Activated CD4-positive, alpha-beta T cell treated with anti-CD3 and anti-CD28 coated beads for 24 hours (primary cell): ENCODE data around the gene ATF5.

Source experiments
- DNase-seq, 2 donors: peaks; one replicate each; pipeline ENCODE4 v3.0.0-alpha.2; 2020; ENCODE audit warnings: low read depth in 2 of 2

Gene ATF5

DNA sequence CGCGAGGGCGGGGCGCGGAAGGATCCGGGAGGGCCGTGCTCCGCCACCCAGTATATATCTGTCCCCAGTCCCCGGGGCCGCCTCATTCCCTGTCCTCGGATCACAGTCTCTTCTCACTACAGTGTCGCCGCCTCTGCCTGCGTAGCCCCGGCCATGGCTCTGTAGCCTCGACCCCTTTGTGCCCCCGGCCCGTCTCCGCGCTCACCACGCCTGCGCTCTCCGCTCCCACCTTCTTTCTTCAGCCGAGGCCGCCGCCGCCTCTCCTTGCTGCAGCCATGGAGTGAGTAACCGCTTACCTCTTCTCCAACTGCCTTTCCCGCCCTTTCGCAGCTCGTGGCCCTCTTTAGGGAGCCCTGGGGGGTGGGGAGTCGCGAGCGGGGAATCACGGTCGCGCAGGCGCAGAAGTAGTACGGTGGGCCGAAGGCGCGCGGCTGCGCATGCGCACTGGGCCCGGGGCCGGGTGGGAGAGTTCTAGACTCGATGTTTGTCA, at the start of gene ATF5, which contains the start of gene NUP62:
Gene ATF5 (plus strand): TSS at position 85 of the 490 bp plus-strand sequence. CDS start 1,646 bp downstream, outside the sequence.
Gene NUP62 (minus strand): TSS at position 384 of the 490 bp plus-strand sequence. CDS start 19,697 bp downstream, outside the sequence.
- DNase-seq = peak; percentile 92 to 94

GRCh38 chr19:49879243-49879963, 49.6 kb upstream of the ATF5 start:
- no peak for DNase-seq

DNA sequence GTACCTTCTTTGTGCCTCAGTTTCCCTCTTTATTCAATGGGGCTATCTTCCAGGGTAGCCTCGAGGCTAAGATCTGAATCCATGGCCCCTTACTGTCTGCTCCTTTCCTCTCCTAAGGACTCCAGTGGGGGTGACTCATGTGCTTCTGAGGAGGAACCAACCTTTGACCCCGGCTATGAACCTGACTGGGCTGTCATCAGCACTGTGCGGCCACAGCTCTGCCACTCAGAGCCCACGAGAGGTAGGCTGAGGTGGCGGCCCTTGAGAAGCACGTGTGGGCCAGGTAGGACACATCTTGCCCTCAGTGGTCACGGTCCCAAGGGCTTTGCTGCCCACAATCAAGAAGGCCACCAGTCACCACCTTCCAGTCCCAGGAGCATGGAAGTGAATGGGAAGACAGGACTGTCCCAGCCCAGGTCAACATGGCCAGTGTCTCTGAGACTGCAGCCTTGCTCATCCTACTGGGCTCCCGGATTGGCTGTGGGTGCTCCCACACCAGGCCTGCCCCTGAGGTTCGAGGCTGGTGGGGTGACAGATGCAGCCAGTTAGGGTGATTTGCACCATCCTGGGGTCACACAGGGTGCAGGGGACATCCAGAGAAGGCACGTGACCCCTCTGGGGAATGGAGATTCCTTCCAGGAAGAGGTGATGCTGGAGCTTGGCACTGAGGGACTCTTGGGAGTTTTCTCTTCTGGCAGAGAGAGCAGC, 48.7 kb upstream of the ATF5 start:
- no peak for DNase-seq

GRCh38 chr19:49881186-49881585, 47.8 kb upstream of the ATF5 start:
- no peak for DNase-seq

GRCh38 chr19:49881672-49882394, 47.2 kb upstream of the ATF5 start:
- DNase-seq = no peak

DNA sequence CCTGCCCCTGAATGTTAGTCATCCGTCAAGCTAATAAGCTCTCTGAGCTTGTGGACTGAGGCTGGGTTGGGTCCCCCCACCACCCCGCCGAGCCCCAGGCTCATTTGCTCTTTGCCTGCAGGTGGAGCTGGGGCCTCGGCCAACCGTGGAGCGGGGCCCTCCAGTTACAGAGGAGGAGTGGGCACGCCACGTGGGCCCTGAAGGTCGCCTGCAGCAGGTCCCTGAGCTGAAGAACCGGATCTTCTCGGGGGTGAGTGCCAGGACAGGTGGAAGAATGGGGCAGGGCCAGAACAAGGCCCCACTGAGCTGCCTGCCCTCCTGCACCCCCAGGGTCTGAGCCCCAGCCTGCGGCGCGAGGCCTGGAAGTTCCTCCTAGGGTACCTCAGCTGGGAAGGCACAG, 46.4 kb upstream of the ATF5 start:
- no peak for DNase-seq

GRCh38 chr19:49883094-49883493, 45.9 kb upstream of the ATF5 start:
- DNase-seq = no peak

GRCh38 chr19:49884109-49884508, 44.9 kb upstream of the ATF5 start:
- no peak for DNase-seq

GRCh38 chr19:49884760-49885159, 44.2 kb upstream of the ATF5 start:
- no peak for DNase-seq

- DNase-seq = no peak
These were observed 41.9 kb upstream of the ATF5 start for GRCh38 chr19:49887037-49887664.

- no peak for DNase-seq
These were observed 41.1 kb upstream of the ATF5 start for GRCh38 chr19:49887665-49888509.

DNA sequence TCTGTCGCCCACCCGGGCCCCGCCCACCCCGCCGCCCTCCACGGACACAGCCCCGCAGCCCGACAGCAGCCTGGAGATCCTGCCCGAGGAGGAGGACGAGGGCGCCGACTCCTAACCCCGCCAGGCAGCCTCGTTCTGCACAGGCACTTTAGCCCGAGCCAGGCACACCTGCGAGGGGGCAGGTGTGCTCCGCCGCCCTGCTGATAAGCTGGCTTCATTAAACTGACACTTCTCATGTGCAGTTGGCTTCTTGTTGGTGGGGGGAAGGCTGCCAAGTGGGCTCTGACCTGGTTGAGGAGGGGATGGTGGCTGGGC, 40.5 kb upstream of the ATF5 start:
- no peak for DNase-seq

GRCh38 chr19:49889038-49889686, 39.8 kb upstream of the ATF5 start:
- no peak for DNase-seq

DNA sequence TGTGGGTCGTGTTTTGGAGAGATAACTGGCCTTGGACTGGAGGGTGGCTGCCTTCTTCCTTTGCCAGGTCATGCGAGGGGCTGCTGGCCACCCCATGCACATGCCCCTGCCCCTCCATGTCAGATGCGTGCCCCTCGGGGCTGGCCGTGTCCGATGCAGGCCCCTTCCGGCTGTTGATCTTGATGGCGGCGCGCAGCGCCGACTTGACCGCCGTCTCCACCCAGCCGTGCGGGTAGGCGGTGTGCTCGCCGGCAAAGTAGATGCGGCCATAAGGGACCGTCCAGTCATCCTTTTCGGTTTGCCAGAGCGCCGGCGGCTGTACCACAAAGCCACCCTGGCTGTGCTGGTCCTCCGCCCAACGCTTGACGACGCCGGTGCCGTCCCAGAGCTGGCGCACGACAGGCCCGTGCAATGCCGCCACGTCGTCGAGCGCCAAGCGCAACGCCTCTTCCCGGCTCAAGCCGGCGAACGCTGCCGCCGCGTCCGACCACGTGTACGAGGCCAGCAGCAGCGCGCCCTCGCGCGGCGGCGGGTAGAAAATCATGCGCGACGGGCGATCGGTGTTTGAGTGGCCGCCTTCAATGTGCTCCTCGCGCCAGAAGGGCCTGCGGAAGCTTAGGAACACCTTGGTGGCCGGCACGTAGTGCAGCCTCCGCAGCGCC, 39.2 kb upstream of the ATF5 start:
- peak; percentile 61 to 65 for DNase-seq

GRCh38 chr19:49890349-49891311, 38.4 kb upstream of the ATF5 start:
- peak; percentile 44 to 50 for DNase-seq

GRCh38 chr19:49891393-49891792, 37.6 kb upstream of the ATF5 start:
- DNase-seq = no peak

DNA sequence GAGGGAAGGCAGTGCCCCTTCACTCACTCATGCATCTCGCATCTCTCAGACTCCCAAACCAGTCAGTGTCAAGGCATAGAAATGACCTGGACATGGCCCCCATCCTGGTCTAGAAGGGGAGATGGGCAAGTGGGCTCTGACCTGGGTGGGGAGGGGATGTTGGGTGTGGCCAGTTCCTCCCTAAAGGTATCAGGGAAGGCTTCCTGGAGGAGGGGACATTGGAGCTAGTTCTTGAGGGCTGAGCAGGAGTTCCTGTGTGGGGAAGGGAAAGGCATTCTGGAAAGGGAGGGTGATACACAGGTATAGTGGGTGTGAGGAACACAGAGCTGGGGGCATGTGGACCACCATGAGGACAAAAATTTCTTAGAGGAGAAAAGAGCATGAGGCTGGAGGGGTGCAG, 36.3 kb upstream of the ATF5 start:
- DNase-seq = no peak

GRCh38 chr19:49894011-49894664, 34.9 kb upstream of the ATF5 start:
- DNase-seq = no peak
